GM12874 (cell line): Measurements from ENCODE around the gene CFAP58.

Experiments
- TF ChIP-seq, protein P1 (sequence below): IDR thresholded peaks from 2 replicates; pipeline ENCODE4 v1.5.1; 2011; ENCODE audit warnings: low read depth, mild to moderate bottlenecking, control low read depth, low read length, moderate library complexity; ENCODE audit not compliant: insufficient read depth

Gene CFAP58

DNA sequence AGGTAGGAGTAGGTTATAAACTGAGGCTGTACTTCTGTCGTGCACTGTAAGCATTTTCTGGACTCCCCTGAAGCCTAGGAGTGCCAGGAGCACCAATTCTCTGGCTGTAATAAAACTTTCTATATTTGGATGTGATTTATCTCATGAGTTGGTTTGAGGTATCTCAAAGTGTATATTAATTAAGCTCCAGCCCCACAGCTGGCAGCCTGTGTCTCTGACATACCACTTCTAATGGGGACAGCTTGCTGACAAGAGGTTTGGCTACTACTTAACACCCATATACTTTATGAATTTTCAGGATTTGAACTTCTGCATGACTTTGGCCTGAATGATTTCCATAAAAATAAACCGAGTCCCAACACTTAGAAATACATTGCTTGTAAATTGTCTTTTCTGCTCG lies 35.2 kb downstream of the CFAP58 start:
- TF ChIP-seq, protein P1, sequence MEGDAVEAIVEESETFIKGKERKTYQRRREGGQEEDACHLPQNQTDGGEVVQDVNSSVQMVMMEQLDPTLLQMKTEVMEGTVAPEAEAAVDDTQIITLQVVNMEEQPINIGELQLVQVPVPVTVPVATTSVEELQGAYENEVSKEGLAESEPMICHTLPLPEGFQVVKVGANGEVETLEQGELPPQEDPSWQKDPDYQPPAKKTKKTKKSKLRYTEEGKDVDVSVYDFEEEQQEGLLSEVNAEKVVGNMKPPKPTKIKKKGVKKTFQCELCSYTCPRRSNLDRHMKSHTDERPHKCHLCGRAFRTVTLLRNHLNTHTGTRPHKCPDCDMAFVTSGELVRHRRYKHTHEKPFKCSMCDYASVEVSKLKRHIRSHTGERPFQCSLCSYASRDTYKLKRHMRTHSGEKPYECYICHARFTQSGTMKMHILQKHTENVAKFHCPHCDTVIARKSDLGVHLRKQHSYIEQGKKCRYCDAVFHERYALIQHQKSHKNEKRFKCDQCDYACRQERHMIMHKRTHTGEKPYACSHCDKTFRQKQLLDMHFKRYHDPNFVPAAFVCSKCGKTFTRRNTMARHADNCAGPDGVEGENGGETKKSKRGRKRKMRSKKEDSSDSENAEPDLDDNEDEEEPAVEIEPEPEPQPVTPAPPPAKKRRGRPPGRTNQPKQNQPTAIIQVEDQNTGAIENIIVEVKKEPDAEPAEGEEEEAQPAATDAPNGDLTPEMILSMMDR, result no peak

DNA sequence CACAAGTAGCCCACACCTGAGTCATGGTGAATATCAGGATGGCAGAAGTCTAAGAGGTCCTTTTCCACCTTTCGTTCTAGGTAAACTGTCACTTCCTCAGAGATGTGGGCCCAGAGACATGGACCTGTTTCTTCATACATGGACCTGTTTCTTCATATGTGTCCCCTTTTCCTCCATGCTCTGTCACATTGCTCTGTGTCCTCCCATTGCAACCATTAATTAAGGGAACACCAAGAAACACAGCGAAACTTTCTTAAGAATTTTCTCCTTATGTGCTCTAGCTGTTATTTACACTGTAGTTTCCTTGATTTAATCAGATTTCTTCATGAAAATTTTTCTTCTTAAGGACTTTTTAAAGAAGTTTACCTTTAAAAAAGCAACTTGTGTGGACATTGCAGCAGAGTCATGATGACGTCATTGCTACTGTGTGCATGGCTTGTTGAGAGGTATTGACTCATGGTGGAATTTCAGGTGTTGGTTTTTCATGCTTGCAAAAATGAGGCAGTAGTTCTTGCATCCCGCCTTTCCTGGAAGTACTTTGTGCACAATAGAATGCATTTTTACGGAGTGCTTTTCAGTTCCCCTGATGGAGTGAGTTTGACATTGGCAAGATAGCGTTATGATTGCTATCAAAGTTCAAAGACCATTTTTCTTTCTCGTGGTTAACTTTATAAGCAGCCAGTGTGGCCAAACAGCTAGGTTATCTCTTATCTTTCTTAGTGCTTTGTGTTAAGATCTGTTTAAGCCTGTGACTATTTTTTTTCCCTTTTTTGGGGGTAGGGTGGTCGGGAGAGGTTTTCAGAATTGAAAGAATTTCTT lies 37.7 kb downstream of the CFAP58 start:
- TF ChIP-seq, protein P1, result no peak

DNA sequence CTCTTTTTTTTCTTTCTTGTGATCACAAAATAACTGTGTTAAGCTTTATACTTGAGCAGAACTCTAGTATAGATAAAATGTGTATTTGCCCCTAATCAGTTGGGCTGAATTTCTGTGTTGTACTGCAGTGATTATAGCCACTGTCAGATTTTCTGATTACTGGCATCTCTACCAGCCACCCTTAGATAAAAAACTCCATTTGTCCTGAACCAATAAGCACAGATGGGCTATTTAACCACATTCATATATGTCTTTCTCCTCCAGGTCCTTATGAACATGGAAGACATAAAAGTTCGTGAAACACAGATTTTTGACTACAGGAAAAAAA lies 38.3 kb downstream of the CFAP58 start:
- TF ChIP-seq, protein P1, result no peak

DNA sequence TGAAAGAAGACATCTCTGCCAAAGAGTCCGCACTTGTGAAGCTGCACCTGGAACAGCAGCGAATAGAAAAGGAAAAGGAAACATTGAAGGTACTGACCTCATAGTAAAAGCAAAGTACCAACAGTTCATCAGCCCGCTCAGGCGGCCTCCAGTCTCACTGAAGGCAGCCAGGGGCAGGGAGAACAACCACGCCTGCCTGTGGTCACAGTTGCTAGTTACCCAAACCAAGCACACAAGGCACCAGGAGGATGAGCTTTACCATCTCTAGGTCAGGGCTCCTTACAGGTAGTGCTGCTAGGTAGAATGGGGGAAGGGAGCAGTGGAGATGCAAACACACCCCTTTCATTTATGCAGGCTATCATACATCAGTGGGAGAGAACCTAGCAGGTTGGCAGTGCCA lies 39.8 kb downstream of the CFAP58 start:
- TF ChIP-seq, protein P1, result no peak

DNA sequence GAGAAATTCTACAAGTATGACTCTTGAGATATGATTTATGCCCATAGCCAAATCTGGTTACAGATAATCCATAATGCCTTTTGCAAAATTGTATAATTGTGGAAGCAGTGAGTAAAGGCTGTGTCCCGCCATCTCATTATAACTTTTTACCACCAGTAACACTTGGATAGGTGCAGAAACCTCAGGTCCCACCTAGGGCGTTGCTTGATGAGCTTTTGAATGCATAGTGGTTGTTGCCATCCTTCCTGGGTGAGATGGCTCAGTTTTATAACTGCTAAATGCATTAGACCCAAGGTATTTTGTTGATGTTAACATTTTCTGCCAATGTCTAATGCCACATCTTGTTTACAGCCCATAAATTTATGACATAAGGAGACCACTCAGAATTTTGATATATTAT lies 42.9 kb downstream of the CFAP58 start:
- TF ChIP-seq, protein P1, result no peak

DNA sequence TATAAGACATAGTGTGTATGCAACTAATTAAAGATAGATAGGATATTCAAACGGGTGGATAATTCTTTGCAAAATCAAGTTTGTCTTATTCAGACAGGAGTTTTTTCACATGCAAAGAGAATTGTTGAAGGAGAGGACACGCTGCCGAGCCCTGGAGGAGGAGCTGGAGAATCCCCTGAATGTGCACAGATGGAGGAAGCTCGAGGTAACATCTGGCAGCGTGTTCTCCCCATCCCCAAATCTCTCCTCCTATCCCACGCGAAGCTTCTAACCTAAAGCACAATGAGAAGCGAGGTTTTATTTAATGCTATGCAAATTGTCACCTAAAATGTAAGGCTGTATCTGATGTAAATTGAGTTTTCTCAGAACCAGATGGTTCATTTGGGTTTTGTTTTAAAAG lies 50.0 kb downstream of the CFAP58 start:
- TF ChIP-seq, protein P1, result no peak

DNA sequence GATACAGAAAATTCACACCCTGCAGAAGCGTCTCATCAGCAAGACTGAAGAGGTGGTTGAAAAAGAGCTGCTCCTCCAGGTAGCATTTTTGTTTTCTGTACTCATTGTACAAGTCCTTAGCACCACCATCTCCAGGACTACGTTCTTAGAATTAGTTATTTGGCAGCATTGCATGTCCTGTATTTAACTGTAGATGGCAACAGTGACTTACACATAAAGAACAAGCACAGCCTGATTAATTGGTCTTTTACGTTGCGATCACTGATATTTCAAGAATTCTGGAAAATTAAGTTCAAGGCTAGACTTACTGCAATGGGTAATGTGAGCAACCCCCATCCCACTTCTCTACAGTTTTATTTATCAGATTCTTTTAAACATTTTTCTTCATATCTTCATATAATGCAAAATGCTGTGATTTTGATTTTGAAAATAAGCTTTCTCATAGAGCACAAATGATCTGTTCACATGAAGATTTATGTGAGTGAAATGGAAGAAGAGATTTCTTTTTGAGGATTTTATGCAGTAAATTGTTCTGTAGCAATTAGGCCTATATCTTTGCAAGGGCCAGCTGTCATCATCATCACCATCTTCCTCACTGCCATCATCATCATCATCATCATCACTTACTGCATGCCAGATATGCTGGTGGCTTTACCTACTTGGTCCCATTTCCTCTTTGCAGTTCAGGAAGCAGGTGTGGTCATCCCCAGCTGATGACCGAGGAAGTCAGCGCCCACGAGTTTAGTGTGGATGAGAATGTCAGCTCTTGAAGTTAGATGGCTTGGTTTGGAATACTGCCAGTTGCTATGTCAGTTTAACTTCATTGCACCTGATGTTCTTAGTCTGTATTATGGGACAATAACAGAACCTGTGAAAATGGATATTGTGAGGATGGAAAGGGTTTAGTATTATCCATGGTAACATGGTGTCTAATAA lies 53.4 kb downstream of the CFAP58 start:
- TF ChIP-seq, protein P1, result peak; percentile 25; the same call in 1 of the 2 replicates
